Esophagus (tissue), 2 donors: Measurements from ENCODE around the gene RERG. TPM values are rescaled to one million over a fixed set of nuclear protein-coding genes. Genes with fewer than 3 reads are reported as not detected.

Source experiments
- H3K27ac ChIP-seq, 2 donors: one replicate each; pipeline ENCODE4 v1.5.1; 2013; ENCODE audit warnings: low read depth in 2 of 2, mild to moderate bottlenecking in 2 of 2, inconsistent platforms in 1 of 2, low read length in 1 of 2, moderate library complexity in 1 of 2
- H3K27me3 ChIP-seq, 2 donors: one replicate each; pipeline ENCODE4 v1.6.1; 2013; ENCODE audit warnings: low read length in 2 of 2, control low read depth in 1 of 2, mild to moderate bottlenecking in 1 of 2; ENCODE audit not compliant: insufficient read depth in 2 of 2, control insufficient read depth in 1 of 2
- H3K36me3 ChIP-seq, 2 donors: one replicate each; pipeline ENCODE4 v1.6.1; 2013; ENCODE audit warnings: low read length in 1 of 2; ENCODE audit not compliant: control insufficient read depth in 2 of 2, insufficient read depth in 2 of 2
- H3K4me1 ChIP-seq, 2 donors: one replicate each; pipeline ENCODE4 v1.6.1; 2013; ENCODE audit warnings: low read length in 1 of 2; ENCODE audit not compliant: control insufficient read depth in 2 of 2, insufficient read depth in 2 of 2
- H3K4me3 ChIP-seq, 2 donors: one replicate each; pipeline ENCODE4 v1.5.1; 2013; ENCODE audit warnings: low read length in 2 of 2, mild to moderate bottlenecking in 2 of 2, low read depth in 1 of 2, moderate library complexity in 1 of 2
- H3K9me3 ChIP-seq, 2 donors: one replicate each; pipeline ENCODE4 v1.6.1; 2013; ENCODE audit warnings: mild to moderate bottlenecking in 2 of 2, low read depth in 1 of 2, low read length in 1 of 2, moderate library complexity in 1 of 2; ENCODE audit not compliant: control insufficient read depth in 2 of 2, insufficient read depth in 1 of 2
- WGBS, 2 donors: extraction: QIAGEN DNeasy Blood & Tissue Kit; methylation state at CpG; one replicate each; pipeline ENCODE4 v1.1.7; 2013; 5-methylcytosine and 5-hydroxymethylcytosine counted together
- polyA plus RNA-seq, 2 donors: library from polyadenylated mRNA; stranded (reverse); fragments of 200-250 nt; gene quantifications; one replicate each; pipeline ENCODE4 v1.2.3, GENCODE V29; 2013
- donor health status: healthy with polysubstance abuse.
- donor health status: Bipolar disorder and iron deficiency.

The RERG gene
- polyA plus RNA-seq, 2 donors: 2.3 to 3.2 TPM

GRCh38 chr12:15157269-15157671 is 63.9 kb downstream of the RERG start:
- H3K4me3 ChIP-seq: no peak overlapping the region
- no peaks in the 10 kb centered on the region for H3K36me3 ChIP-seq
- WGBS, 2 donors: 57 to 60% methylated on average over 2 of the region's 2 CpGs
- H3K27ac ChIP-seq: no peak overlapping the region
- no peaks in the 10 kb centered on the region for H3K9me3 ChIP-seq
- no peaks in the 10 kb centered on the region for H3K4me1 ChIP-seq
- no peaks in the 10 kb centered on the region for H3K27me3 ChIP-seq

- H3K27ac ChIP-seq: peak overlapping the region; percentile 26 to 47
- no peaks in the 10 kb centered on the region for H3K9me3 ChIP-seq
- H3K36me3 ChIP-seq: no peaks in the 10 kb centered on the region
- H3K27me3 ChIP-seq: no peaks in the 10 kb centered on the region
- no peaks in the 10 kb centered on the region for H3K4me1 ChIP-seq
- 29 to 41% methylated on average over 1 of the region's 1 CpG for WGBS, 2 donors
- no peak overlapping the region for H3K4me3 ChIP-seq
Measured at GRCh38 chr12:15155271-15155670, 65.9 kb downstream of the RERG start.

- H3K27ac ChIP-seq: no peak overlapping the region
- H3K4me3 ChIP-seq: no peak overlapping the region
- H3K36me3 ChIP-seq: no peaks in the 10 kb centered on the region
- H3K9me3 ChIP-seq: no peaks in the 10 kb centered on the region
- H3K27me3 ChIP-seq: no peaks in the 10 kb centered on the region
- no peaks in the 10 kb centered on the region for H3K4me1 ChIP-seq
- 31 to 46% methylated on average over 3 of the region's 3 CpGs for WGBS, 2 donors
Measured at GRCh38 chr12:15154103-15154502, 67.1 kb downstream of the RERG start.

GRCh38 chr12:15152868-15153267 is 68.3 kb downstream of the RERG start:
- Histone ChIP-seq H3K4me1 (no peaks in the 10 kb centered on the region), H3K4me3 (no peak overlapping the region), H3K27me3 (no peaks in the 10 kb centered on the region), H3K9me3 (no peaks in the 10 kb centered on the region), H3K36me3 (no peaks in the 10 kb centered on the region), H3K27ac (no peak overlapping the region)
- WGBS, 2 donors: 16 to 32% methylated on average over 2 of the region's 2 CpGs

GRCh38 chr12:15152456-15152855 is 68.8 kb downstream of the RERG start:
- Histone ChIP-seq H3K4me3 (no peak overlapping the region), H3K9me3 (no peaks in the 10 kb centered on the region), H3K36me3 (no peaks in the 10 kb centered on the region), H3K4me1 (no peaks in the 10 kb centered on the region), H3K27ac (peak overlapping the region in 1 of 2 donors; percentile 23), H3K27me3 (no peaks in the 10 kb centered on the region)
- 52 to 57% methylated on average over 1 of the region's 1 CpG for WGBS, 2 donors

- no peak overlapping the region for H3K4me3 ChIP-seq
Measured at GRCh38 chr12:15151161-15152091, 69.8 kb downstream of the RERG start.

GRCh38 chr12:15146585-15146984 is 74.6 kb downstream of the RERG start:
- Histone ChIP-seq H3K27me3 (no peaks in the 10 kb centered on the region), H3K4me1 (peaks cover 0 to 4% of the 10 kb centered on the region in 2 donors), H3K27ac (no peak overlapping the region), H3K36me3 (no peaks in the 10 kb centered on the region), H3K4me3 (no peak overlapping the region), H3K9me3 (no peaks in the 10 kb centered on the region)
- 27 to 32% methylated on average over 3 of the region's 3 CpGs for WGBS, 2 donors

More at GRCh38 chr12:15151161-15152091, 69.8 kb downstream of the RERG start:
- H3K27ac ChIP-seq: no peak overlapping the region
- 58 to 64% methylated on average over 5 of the region's 5 CpGs for WGBS, 2 donors
- no peaks in the 10 kb centered on the region for H3K36me3 ChIP-seq
- H3K27me3 ChIP-seq: no peaks in the 10 kb centered on the region
- H3K4me1 ChIP-seq: no peaks in the 10 kb centered on the region
- H3K9me3 ChIP-seq: no peaks in the 10 kb centered on the region

GRCh38 chr12:15143467-15143866 is 77.8 kb downstream of the RERG start:
- Histone ChIP-seq H3K27ac (no peak overlapping the region), H3K36me3 (no peaks in the 10 kb centered on the region), H3K9me3 (no peaks in the 10 kb centered on the region), H3K4me1 (peaks cover 0 to 4% of the 10 kb centered on the region in 2 donors), H3K27me3 (no peaks in the 10 kb centered on the region), H3K4me3 (no peak overlapping the region)

GRCh38 chr12:15142711-15143110 is 78.5 kb downstream of the RERG start:
- H3K27me3 ChIP-seq: no peaks in the 10 kb centered on the region
- H3K36me3 ChIP-seq: no peaks in the 10 kb centered on the region
- H3K27ac ChIP-seq: no peak overlapping the region
- H3K9me3 ChIP-seq: no peaks in the 10 kb centered on the region
- 92 to 93% methylated on average over 2 of the region's 2 CpGs for WGBS, 2 donors
- no peak overlapping the region for H3K4me3 ChIP-seq
- H3K4me1 ChIP-seq: peaks cover 0 to 4% of the 10 kb centered on the region in 2 donors

- H3K27me3 ChIP-seq: no peaks in the 10 kb centered on the region
- no peaks in the 10 kb centered on the region for H3K36me3 ChIP-seq
- WGBS, 2 donors: 47 to 57% methylated on average over 3 of the region's 3 CpGs
- H3K4me3 ChIP-seq: no peak overlapping the region
- no peak overlapping the region for H3K27ac ChIP-seq
- no peaks in the 10 kb centered on the region for H3K4me1 ChIP-seq
- H3K9me3 ChIP-seq: no peaks in the 10 kb centered on the region
Measured at GRCh38 chr12:15131431-15131830, 89.8 kb downstream of the RERG start.
